Pancreas (tissue), 10 donors: ENCODE data around the gene CABLES1. TPM values are rescaled to one million over a fixed set of nuclear protein-coding genes. Genes with fewer than 3 reads are reported as not detected.

Experiments
- ATAC-seq, 4 donors: fragments of 200-7000 bp; cut with Tn5 transposase; one replicate each; pipeline versions ENCODE4 v1.8.0 to v1.9.1; 2020; ENCODE audit warnings: mild to moderate bottlenecking in 4 of 4, moderate library complexity in 4 of 4
- DNase-seq, 6 donors: peaks; one replicate each; pipeline ENCODE4 v3.0.0-alpha.2; 2020
- FAIRE-seq: peaks from 2 replicates; lab custom pipeline; 2012; peaks lifted over from hg19 to GRCh38; lab: Jason Lieb, UNC
- H3K27ac ChIP-seq, 4 donors: fragments of 200-600 bp; sonication (generic); 1 replicate in 3 of 4; 2 replicates in 1 of 4; pipeline versions ENCODE4 v1.5.0 to v1.8.0; 2020
- H3K27me3 ChIP-seq, 4 donors: fragments of 200-600 bp; one replicate each; pipeline ENCODE4 v1.8.0; 2021
- H3K36me3 ChIP-seq, 3 donors: fragments of 200-600 bp; sonication (generic) in 1 of 3; one replicate each; pipeline versions ENCODE4 v1.5.0 to v1.8.0; 2020 to 2021
- H3K4me1 ChIP-seq, 3 donors: fragments of 200-600 bp; one replicate each; pipeline ENCODE4 v1.8.0; 2021
- H3K4me3 ChIP-seq, 4 donors: fragments of 200-600 bp; sonication (generic) in 2 of 4; one replicate each; pipeline versions ENCODE4 v1.5.0 to v1.8.0; 2020 to 2021
- H3K9me3 ChIP-seq, 4 donors: fragments of 200-600 bp; one replicate each; pipeline ENCODE4 v1.8.0; 2021
- WGBS, 2 donors: extraction: QIAGEN DNeasy Blood & Tissue Kit; methylation state at CpG; one replicate each; pipeline ENCODE4 v1.1.7; 2013; 5-methylcytosine and 5-hydroxymethylcytosine counted together
- intact Hi-C, 3 donors: fragments of 100-400 bp; cut with DNase I; formaldehyde crosslinking; loops; one replicate each; pipeline versions ENCODE4 v1.11.1 to v1.14.2; 2022
- polyA plus RNA-seq, 2 donors: library from polyadenylated mRNA; stranded (reverse); fragments of 200-250 nt; gene quantifications; one replicate each; pipeline ENCODE4 v1.2.3, GENCODE V29; 2013
- total RNA-seq, 6 donors: library from RNA; stranded (reverse); fragmentation: NEBNext Ultra II Directional in 4 of 6; extraction: Animal tissue kit (Norgen Biotek cat#: 25700) in 4 of 6; gene quantifications; one replicate each; pipeline versions ENCODE4 v1.2.1 to v1.2.4, GENCODE V29; 2021 to 2023
- TF ChIP-seq, protein P1 (sequence below), 4 donors: fragments of 200-600 bp; sonication (generic) in 3 of 4; IDR thresholded peaks; one replicate each; pipeline versions ENCODE4 v1.5.0 to v1.8.0; 2021; ENCODE audit warnings: antibody characterized with exemption in 4 of 4
- donor health status: healthy with polysubstance abuse.
- donor health status: DM: no; HTN: no; CAD: no; lungs with moderate emphysema.
- donor health status: DM: no; HTN: no; CAD: no.
- donor health status: control.
- donor health status: control.
- donor health status: Bipolar disorder and iron deficiency.
- donor health status: DM: yes; HTN: yes; CAD: no.
- donor health status: DM: no; HTN: no; CAD: no.
- donor health status: DM: no; HTN: no; CAD: no.
- donor health status: DM: yes; HTN: yes; CAD: no.

Gene CABLES1
- total and polyA plus RNA-seq, 8 donors: 2.0 to 5.7 (median 3.2) TPM

DNA sequence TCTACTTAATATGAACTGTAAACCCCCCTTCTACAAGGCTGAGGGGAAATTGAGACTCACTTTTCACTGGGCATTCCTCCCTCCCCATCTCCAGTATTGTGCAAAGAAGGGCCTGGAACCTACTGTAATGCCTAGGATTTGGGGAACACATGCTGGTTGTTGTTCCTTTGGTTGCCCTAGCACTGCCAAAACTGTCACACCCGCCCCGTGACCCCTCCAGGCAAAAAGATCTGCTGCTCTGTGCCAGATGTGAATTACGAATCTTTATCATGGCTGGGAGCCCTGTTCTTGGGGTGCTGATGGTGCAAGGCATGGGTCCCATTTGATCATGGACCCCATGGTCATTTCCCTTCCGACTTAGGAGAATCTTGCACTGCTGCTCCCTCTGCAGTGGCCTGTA, 95.4 kb downstream of the CABLES1 start:
- Histone ChIP-seq H3K4me1 (peaks cover 0 to 10% (median 0%) of the 10 kb centered on the region in 3 donors), H3K36me3 (no peaks in the 10 kb centered on the region), H3K27me3 (no peaks in the 10 kb centered on the region), H3K27ac (peak overlapping the region in 1 of 4 donors; percentile 47), H3K9me3 (no peaks in the 10 kb centered on the region), H3K4me3 (no peak overlapping the region)
- 92 to 94% methylated on average over 4 of the region's 4 CpGs for WGBS, 2 donors
- DNase-seq: no peak
- TF ChIP-seq, protein P1, sequence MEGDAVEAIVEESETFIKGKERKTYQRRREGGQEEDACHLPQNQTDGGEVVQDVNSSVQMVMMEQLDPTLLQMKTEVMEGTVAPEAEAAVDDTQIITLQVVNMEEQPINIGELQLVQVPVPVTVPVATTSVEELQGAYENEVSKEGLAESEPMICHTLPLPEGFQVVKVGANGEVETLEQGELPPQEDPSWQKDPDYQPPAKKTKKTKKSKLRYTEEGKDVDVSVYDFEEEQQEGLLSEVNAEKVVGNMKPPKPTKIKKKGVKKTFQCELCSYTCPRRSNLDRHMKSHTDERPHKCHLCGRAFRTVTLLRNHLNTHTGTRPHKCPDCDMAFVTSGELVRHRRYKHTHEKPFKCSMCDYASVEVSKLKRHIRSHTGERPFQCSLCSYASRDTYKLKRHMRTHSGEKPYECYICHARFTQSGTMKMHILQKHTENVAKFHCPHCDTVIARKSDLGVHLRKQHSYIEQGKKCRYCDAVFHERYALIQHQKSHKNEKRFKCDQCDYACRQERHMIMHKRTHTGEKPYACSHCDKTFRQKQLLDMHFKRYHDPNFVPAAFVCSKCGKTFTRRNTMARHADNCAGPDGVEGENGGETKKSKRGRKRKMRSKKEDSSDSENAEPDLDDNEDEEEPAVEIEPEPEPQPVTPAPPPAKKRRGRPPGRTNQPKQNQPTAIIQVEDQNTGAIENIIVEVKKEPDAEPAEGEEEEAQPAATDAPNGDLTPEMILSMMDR (IDR thresholded peaks at IDR 0.05): no peak
- ATAC-seq: no peak
- intact Hi-C loops: no loop called here
- no peak for FAIRE-seq

DNA sequence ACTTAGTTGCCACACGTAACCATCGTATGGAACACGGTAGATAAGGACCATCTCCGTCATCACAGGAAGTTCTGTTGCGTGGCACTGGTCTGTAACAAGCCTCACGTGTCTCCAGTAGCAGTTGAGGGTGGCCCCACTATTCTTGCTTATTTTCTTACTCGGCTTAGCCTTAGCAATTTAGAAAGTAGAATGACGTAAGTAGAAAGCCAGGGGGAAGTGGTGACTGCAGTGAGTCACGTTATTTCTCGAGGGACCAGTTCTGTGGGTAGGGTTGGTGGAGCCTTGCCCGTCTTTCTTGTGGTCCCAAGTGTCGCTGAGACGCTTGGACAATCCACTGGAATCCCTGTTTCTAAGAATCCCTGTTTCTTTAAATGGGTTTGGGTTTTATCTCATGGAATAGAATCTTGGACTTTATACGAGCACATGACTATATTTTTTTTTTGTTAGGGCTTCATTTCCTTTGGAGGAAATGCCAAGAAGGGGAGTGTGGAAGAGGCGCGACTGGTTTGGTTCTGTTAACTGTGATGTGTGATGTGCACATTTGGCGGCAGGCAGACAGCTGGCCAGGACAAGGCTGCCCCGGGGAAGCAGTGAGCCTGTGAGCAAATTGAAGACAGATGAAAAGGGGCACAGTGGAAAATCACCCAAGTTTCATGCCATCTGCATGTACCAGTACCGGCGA, 96.2 kb downstream of the CABLES1 start:
- FAIRE-seq (no peak), DNase-seq (peak in 1 of 6 donors; percentile 49), ATAC-seq (peak in 3 of 4 donors; percentile 69 to 77 (median 71))
- 83 to 86% methylated on average over 20 of the region's 20 CpGs for WGBS, 2 donors
- Histone ChIP-seq H3K27ac (peak overlapping the region in 2 of 4 donors; percentile 39 to 47), H3K4me3 (no peak overlapping the region), H3K36me3 (no peaks in the 10 kb centered on the region), H3K9me3 (no peaks in the 10 kb centered on the region), H3K27me3 (no peaks in the 10 kb centered on the region), H3K4me1 (peaks cover 0 to 10% (median 0%) of the 10 kb centered on the region in 3 donors)
- TF ChIP-seq, protein P1 (IDR thresholded peaks at IDR 0.05): no peak
- intact Hi-C loops: no loop called here

DNA sequence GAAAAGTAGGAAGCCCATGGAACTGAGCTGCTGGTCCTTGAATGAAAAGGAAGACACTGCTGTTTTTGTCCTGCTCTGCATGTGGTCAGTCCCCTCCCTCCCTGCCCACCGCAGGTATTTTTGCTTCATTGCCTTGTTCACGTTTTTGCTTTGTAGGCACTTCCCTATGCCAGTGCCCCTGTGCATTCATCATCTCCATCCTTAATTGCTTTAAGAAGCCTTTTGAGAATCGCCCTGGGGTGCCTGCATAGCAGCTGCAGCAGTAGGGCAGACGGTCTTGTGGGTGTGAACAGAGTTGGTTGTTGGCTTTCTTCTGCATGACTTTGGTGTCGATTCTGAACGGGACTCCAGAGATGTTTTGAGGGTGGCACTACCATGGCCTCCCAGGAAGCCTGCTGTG, 97.0 kb downstream of the CABLES1 start:
- ATAC-seq: no peak
- H3K9me3 ChIP-seq: no peaks in the 10 kb centered on the region
- TF ChIP-seq, protein P1 (IDR thresholded peaks at IDR 0.05): no peak
- no peak for FAIRE-seq
- intact Hi-C loops: no loop called here
- H3K4me1 ChIP-seq: peaks cover 0 to 10% (median 0%) of the 10 kb centered on the region in 3 donors
- 77 to 82% methylated on average over 6 of the region's 6 CpGs for WGBS, 2 donors
- DNase-seq: no peak
- no peaks in the 10 kb centered on the region for H3K36me3 ChIP-seq
- H3K4me3 ChIP-seq: no peak overlapping the region
- H3K27ac ChIP-seq: no peak overlapping the region
- no peaks in the 10 kb centered on the region for H3K27me3 ChIP-seq

DNA sequence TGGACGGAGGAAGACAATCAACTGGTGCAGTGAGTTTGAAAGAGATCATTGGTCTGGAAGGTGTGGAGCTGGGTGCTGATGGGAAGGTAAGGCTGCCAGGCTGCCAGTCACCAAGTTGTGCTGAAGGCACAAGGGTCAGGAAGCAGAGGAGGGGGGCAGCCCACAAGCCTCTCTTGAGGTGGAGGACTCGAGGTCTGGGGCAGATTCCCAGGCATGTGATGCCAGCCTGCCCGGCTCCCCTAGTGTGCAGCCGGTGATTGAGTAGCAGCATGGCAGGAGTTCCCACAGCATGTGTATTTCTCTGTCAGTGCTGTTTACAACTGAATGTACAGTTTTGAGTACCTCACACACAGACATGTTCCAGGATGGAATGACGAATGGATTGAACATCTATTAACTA, 99.3 kb downstream of the CABLES1 start:
- Histone ChIP-seq H3K27me3 (no peaks in the 10 kb centered on the region), H3K4me3 (no peak overlapping the region), H3K4me1 (no peaks in the 10 kb centered on the region), H3K9me3 (no peaks in the 10 kb centered on the region), H3K36me3 (no peaks in the 10 kb centered on the region), H3K27ac (no peak overlapping the region)
- no peak for ATAC-seq
- FAIRE-seq: no peak
- TF ChIP-seq, protein P1 (IDR thresholded peaks at IDR 0.05): no peak
- 87 to 93% methylated on average over 5 of the region's 5 CpGs for WGBS, 2 donors
- DNase-seq: no peak
- intact Hi-C loops: no loop called here

DNA sequence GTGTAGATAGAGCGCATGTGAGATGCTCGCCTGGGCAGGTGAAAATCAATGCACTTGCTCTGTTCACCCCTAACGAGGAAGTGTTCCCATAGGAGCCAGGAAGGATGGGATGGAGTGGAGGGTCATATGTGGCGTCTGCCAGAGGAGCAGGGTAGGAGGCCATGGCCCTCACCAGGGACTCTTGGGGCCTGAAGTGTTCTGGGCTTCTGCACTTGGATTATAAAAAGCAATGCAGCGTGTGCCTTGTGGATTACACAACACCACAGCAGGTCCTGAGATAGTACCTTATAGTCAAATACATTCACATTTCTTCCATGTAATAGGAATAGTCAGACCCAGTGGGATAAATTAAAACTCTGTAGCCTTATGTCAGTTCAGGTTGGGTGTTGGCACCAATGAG, 100.1 kb downstream of the CABLES1 start:
- FAIRE-seq (no peak), DNase-seq (no peak), ATAC-seq (no peak)
- intact Hi-C loops: no loop called here
- Histone ChIP-seq H3K27me3 (no peaks in the 10 kb centered on the region), H3K9me3 (no peaks in the 10 kb centered on the region), H3K4me3 (no peak overlapping the region), H3K36me3 (no peaks in the 10 kb centered on the region), H3K4me1 (no peaks in the 10 kb centered on the region), H3K27ac (no peak overlapping the region)
- TF ChIP-seq, protein P1 (IDR thresholded peaks at IDR 0.05): no peak
- 80 to 92% methylated on average over 5 of the region's 5 CpGs for WGBS, 2 donors
